SJCRH30 (cell line): ENCODE results near the gene RNF151. TPM values are rescaled to one million over a fixed set of nuclear protein-coding genes. Genes with fewer than 3 reads are reported as not detected.

Source experiments
- DNase-seq, 2 experiments: peaks; one replicate each; pipeline ENCODE4 v3.0.0-alpha.2; 2015 to 2020
- H3K27ac ChIP-seq: fragments of 250-450 bp; sonication (Bioruptor Pico); 2 replicates; pipeline ENCODE4 v1.5.1; 2020; ENCODE audit warnings: mild to moderate bottlenecking, moderate library complexity
- H3K27me3 ChIP-seq: fragments of 250-450 bp; sonication (Bioruptor Pico); 2 replicates; pipeline ENCODE4 v1.5.1; 2020; ENCODE audit warnings: mild to moderate bottlenecking, moderate library complexity
- H3K36me3 ChIP-seq: fragments of 250-450 bp; sonication (Bioruptor Pico); 2 replicates; pipeline ENCODE4 v1.5.1; 2020; ENCODE audit warnings: mild to moderate bottlenecking, moderate library complexity
- H3K4me1 ChIP-seq: fragments of 250-450 bp; sonication (Bioruptor Pico); 2 replicates; pipeline ENCODE4 v1.5.1; 2020; ENCODE audit warnings: mild to moderate bottlenecking, moderate library complexity
- H3K4me3 ChIP-seq: fragments of 250-450 bp; sonication (Bioruptor Pico); 2 replicates; pipeline ENCODE4 v1.5.1; 2020; ENCODE audit warnings: mild to moderate bottlenecking, moderate library complexity
- H3K9me3 ChIP-seq: fragments of 250-450 bp; sonication (Bioruptor Pico); replicated peaks from 2 replicates; pipeline ENCODE4 v1.5.1; 2020; ENCODE audit warnings: mild to moderate bottlenecking, moderate library complexity
- total RNA-seq: library from RNA; depleted of rRNA; stranded (reverse); fragments of >200 nt; shearing (Covaris generic); gene quantifications from 2 replicates; pipeline ENCODE4 v1.2.3, GENCODE V29; 2014

The RNF151 gene
- total RNA-seq, 1 experiment from 2014 or later: not detected

DNA sequence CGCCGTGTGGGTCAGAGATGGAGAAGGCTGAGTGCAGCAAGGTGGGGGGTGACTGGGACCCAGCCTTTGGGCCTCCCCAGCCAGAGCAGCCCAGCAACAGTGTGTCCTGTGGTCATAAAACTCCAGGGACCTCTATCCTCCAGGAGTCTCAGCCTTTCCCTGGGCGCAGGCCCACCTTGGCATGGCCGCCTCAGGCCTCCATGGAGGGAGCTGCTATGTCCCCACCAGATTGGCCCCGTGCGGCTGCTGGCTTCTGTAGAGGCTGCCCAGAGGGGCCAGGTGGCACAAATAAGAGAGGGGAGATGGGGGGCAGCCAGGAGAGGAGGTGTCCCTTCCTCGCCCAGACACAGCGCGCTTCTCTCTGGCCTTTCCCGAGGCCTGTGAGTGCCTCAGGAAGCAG is 20.5 kb downstream of the RNF151 start:
- Histone ChIP-seq H3K27me3 (peaks cover 8% of the 10 kb centered on the region), H3K4me1 (peaks cover 12% of the 10 kb centered on the region), H3K4me3 (no peak overlapping the region), H3K9me3 (no peaks in the 10 kb centered on the region), H3K36me3 (no peaks in the 10 kb centered on the region), H3K27ac (no peak overlapping the region)
- no peak for DNase-seq

GRCh38 chr16:1989209-1990100 is 22.8 kb downstream of the RNF151 start, which contains the start of gene SYNGR3:
SYNGR3 (plus strand) TSS chr16:1989970; CDS start chr16:1990103, 133 bp downstream.
- no peaks in the 10 kb centered on the region for H3K9me3 ChIP-seq
- H3K4me3 ChIP-seq: peak within 1 kb of the TSS; percentile 49
- no peak for DNase-seq
- H3K27me3 ChIP-seq: peaks cover 8% of the 10 kb centered on the region
- no peaks in the 10 kb centered on the region; the same call in 1 of the 2 replicates for H3K4me1 ChIP-seq
- H3K27ac ChIP-seq: no peak within 1 kb of the TSS
- no peaks in the 10 kb centered on the region for H3K36me3 ChIP-seq

DNA sequence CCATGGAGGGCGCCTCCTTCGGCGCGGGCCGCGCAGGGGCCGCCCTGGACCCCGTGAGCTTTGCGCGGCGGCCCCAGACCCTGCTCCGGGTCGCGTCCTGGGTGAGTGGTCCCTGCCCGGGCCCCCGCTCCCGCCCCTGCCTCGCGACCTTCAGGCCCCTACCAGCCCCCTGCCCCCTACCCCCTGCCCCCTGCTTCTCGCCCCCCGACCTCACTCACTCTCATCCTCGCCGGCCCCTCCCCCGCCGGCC is 23.4 kb downstream of the RNF151 start:
- Histone ChIP-seq H3K9me3 (no peaks in the 10 kb centered on the region), H3K36me3 (no peaks in the 10 kb centered on the region), H3K4me1 (no peaks in the 10 kb centered on the region; the same call in 1 of the 2 replicates), H3K27me3 (peaks cover 8% of the 10 kb centered on the region), H3K4me3 (peak overlapping the region; percentile 49), H3K27ac (no peak overlapping the region)
- DNase-seq: no peak

DNA sequence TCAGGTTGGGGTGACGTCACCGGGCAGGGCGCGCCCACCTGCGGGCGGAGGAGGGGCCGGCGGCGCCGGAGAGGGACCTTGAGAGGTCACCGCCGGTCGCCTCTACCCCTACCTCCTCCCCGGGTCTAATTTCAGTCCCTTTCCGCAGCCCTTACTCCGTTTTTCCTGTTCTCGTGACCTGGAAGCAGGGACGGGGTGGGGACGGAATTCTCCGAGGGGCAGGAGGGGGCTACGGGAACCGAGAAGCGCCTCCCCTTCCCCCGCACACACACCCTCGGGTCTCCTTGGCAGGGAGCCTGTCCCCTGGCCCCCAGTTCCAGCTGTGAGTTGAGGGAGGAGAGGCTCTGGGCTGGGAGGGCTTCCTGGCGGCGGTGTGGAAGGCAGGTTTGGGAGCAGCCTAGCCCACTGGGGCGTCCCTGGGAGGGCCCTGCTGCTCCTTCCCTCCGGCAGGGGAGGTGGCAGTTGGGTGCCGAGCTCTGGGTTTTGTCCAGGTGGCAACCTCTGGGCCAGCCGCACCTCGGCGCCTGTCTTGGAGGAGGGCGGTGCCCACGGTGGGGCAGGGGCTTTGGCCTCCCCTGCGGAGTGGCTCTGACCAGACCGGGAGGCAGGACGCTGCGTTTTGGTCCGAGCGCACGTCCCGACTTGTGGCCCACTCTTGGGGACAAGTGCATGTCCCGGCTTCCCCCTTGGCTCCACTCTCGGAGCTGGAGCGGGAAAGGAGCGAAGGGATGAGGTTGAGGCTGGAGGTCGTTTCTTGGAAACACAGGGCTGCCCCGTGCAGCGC is 23.9 kb downstream of the RNF151 start:
- H3K27ac ChIP-seq: no peak overlapping the region
- H3K4me1 ChIP-seq: no peaks in the 10 kb centered on the region; the same call in 1 of the 2 replicates
- H3K36me3 ChIP-seq: no peaks in the 10 kb centered on the region
- no peaks in the 10 kb centered on the region for H3K9me3 ChIP-seq
- H3K4me3 ChIP-seq: peak overlapping the region; percentile 49
- H3K27me3 ChIP-seq: peaks cover 8% of the 10 kb centered on the region
- DNase-seq: no peak

DNA sequence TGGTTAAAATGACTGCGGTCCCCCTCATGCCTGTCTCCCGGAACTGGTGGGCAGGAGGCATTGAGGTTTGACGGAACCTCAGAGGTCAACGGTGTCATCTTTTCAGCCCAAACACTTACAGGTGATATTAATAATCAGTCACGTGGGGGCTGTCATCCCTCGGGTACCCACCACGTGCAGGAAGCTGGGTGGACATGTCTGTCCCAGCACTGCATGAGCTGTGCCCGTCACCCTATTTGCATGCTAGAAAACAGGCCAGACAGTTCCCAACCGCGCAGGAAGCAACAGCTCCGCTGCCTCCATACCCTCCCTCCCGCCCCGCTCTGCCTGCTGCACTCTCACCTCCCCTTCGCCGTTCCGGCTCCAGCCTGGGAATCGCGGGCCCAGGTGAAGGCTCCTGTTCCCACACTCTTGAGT is 24.5 kb downstream of the RNF151 start:
- Histone ChIP-seq H3K4me1 (no peaks in the 10 kb centered on the region; the same call in 1 of the 2 replicates), H3K27me3 (peaks cover 8% of the 10 kb centered on the region)
- DNase-seq: no peak

GRCh38 chr16:1991588-1991947 is 24.9 kb downstream of the RNF151 start:
- DNase-seq: no peak
- no peak overlapping the region for H3K27ac ChIP-seq

More for the DNA sequence above, 24.5 kb downstream of the RNF151 start:
- no peaks in the 10 kb centered on the region for H3K36me3 ChIP-seq
- H3K27ac ChIP-seq: no peak overlapping the region
- H3K9me3 ChIP-seq: no peaks in the 10 kb centered on the region
- H3K4me3 ChIP-seq: no peak overlapping the region

DNA sequence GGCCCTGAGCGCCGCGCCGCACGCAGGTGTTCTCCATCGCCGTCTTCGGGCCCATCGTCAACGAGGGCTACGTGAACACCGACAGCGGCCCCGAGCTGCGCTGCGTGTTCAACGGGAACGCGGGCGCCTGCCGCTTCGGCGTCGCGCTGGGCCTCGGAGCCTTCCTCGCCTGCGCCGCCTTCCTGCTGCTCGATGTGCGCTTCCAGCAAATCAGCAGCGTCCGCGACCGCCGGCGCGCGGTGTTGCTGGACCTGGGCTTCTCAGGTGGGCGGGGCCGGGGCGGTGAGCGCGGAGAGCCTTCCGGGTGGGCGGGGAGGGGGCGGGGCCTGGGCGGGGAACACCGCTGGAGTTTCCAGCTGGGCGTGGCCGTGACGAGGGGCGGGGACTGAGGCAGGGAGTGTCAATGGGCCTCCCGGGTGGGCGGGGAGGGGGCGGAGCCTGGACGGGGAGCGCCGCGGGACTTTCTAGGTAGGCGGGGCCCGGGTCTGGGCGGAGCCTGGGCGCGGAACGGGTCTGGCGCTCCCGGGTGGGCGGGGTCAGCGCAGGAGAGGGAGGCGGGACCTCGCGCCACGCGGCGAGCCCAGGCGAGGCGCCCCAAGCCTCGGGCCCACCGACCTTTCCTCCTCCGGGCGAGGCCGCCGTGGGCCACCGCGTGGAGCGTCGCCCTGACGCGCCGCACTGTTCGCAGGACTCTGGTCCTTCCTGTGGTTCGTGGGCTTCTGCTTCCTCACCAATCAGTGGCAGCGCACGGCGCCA is 25.5 kb downstream of the RNF151 start:
- Histone ChIP-seq H3K9me3 (no peaks in the 10 kb centered on the region), H3K4me3 (no peak overlapping the region), H3K36me3 (no peaks in the 10 kb centered on the region; the same call in 1 of the 2 replicates), H3K4me1 (no peaks in the 10 kb centered on the region; the same call in 1 of the 2 replicates), H3K27me3 (peaks cover 8% of the 10 kb centered on the region), H3K27ac (no peak overlapping the region)
- DNase-seq: no peak

More at GRCh38 chr16:1991588-1991947, 24.9 kb downstream of the RNF151 start:
- Histone ChIP-seq H3K4me3 (no peak overlapping the region), H3K4me1 (no peaks in the 10 kb centered on the region; the same call in 1 of the 2 replicates), H3K36me3 (no peaks in the 10 kb centered on the region), H3K27me3 (peaks cover 8% of the 10 kb centered on the region), H3K9me3 (no peaks in the 10 kb centered on the region)

DNA sequence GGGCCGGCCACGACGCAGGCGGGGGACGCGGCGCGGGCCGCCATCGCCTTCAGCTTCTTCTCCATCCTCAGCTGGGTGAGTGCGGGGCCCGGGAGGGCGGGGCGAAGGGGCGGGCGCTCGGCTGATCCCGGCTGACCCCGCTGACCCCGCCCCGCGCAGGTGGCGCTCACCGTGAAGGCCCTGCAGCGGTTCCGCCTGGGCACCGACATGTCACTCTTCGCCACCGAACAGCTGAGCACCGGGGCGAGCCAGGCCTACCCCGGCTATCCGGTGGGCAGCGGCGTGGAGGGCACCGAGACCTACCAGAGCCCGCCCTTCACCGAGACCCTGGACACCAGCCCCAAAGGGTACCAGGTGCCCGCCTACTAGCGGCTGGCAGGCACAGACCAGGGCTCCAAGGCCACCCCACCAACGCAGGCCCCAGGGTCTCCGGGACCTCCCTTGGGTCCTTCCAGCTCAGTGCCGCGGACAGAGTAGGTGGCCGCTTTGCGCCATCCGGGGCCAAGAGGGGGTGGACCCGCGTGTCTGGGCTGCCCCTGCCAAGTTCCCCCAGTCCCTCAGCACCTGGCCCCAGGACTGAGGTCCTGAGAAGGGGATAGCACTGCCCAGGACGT is 26.2 kb downstream of the RNF151 start:
- peaks cover 4% of the 10 kb centered on the region; the same call in 1 of the 2 replicates for H3K36me3 ChIP-seq
- no peaks in the 10 kb centered on the region; the same call in 1 of the 2 replicates for H3K4me1 ChIP-seq
- H3K27me3 ChIP-seq: peaks cover 8% of the 10 kb centered on the region
- no peak overlapping the region for H3K27ac ChIP-seq
- H3K9me3 ChIP-seq: no peaks in the 10 kb centered on the region
- no peak overlapping the region for H3K4me3 ChIP-seq
- no peak for DNase-seq

GRCh38 chr16:1993731-1994131 is 27.1 kb downstream of the RNF151 start:
- peaks cover 4% of the 10 kb centered on the region; the same call in 1 of the 2 replicates for H3K36me3 ChIP-seq
- no peak overlapping the region for H3K27ac ChIP-seq
- H3K4me1 ChIP-seq: no peaks in the 10 kb centered on the region; the same call in 1 of the 2 replicates
- no peaks in the 10 kb centered on the region for H3K9me3 ChIP-seq
- H3K4me3 ChIP-seq: no peak overlapping the region
- DNase-seq: no peak
- peaks cover 8% of the 10 kb centered on the region for H3K27me3 ChIP-seq

- Histone ChIP-seq H3K4me3 (no peak overlapping the region), H3K9me3 (no peaks in the 10 kb centered on the region), H3K27me3 (no peaks in the 10 kb centered on the region), H3K4me1 (no peaks in the 10 kb centered on the region), H3K27ac (no peak overlapping the region), H3K36me3 (peaks cover 25% of the 10 kb centered on the region)
- DNase-seq: no peak
Observed at GRCh38 chr16:1997494-1998359, 31.1 kb downstream of the RNF151 start.

- no peak for DNase-seq
- Histone ChIP-seq H3K9me3 (no peaks in the 10 kb centered on the region), H3K27ac (no peak overlapping the region), H3K27me3 (no peaks in the 10 kb centered on the region), H3K4me3 (no peak overlapping the region), H3K36me3 (peaks cover 32% of the 10 kb centered on the region), H3K4me1 (no peaks in the 10 kb centered on the region)
Observed at GRCh38 chr16:1998360-1998835, 31.7 kb downstream of the RNF151 start.

- Histone ChIP-seq H3K27ac (no peak overlapping the region), H3K4me3 (no peak overlapping the region), H3K27me3 (no peaks in the 10 kb centered on the region), H3K36me3 (peaks cover 32% of the 10 kb centered on the region), H3K4me1 (peaks cover 2% of the 10 kb centered on the region; the same call in 1 of the 2 replicates), H3K9me3 (no peaks in the 10 kb centered on the region)
- DNase-seq: no peak
Observed at GRCh38 chr16:1998852-1999801, 32.5 kb downstream of the RNF151 start.
